ENCODE data around the gene DYNC2H1.
A peak's percentile ranks its signal among the peaks of the same experiment; 100 is the strongest.

The DYNC2H1 gene

GRCh38 chr11:103395612-103396011, 286.4 kb downstream of the DYNC2H1 start:
- TF ChIP-seq CTCF (IDR thresholded peaks at IDR 0.05; ENCODE audit: low read depth, low read length): no peak
- DNase-seq (ENCODE audit: low read depth in 2 of 2): peak; percentile 25 to 79
- H3K4me3 ChIP-seq (replicated peaks in 1 of 2; ENCODE audit: low read depth in 2 of 2, low read length in 2 of 2): no peak overlapping the region

- peak in 1 of 2 donors; percentile 30 for DNase-seq (ENCODE audit: low read depth in 2 of 2)
- no peak for TF ChIP-seq CTCF (IDR thresholded peaks at IDR 0.05; ENCODE audit: low read depth, low read length)
- H3K4me3 ChIP-seq (replicated peaks in 1 of 2; ENCODE audit: low read depth in 2 of 2, low read length in 2 of 2): no peak overlapping the region
Measured at GRCh38 chr11:103396237-103396636, 287.0 kb downstream of the DYNC2H1 start.

DNA sequence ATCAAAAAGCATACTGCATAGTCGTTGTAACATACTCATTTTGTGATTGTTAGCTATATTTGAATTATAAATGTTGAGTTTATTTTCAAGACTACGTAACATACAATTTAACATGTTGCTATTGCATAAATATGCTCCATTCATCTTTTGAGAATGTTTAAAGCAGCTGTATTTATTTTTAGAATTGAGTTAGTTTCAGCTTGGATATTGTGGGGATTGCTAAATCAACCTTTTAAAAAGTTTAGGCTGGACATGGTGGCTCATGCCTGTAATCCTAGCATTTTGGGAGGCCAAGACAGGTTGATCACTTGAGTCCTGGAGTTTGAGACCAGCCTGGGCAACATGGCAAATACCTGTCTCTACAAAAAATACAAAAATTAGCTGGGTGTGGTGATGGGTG, 288.1 kb downstream of the DYNC2H1 start:
- DNase-seq (ENCODE audit: low read depth in 2 of 2): peak in 1 of 2 donors; percentile 41
- H3K4me3 ChIP-seq (replicated peaks in 1 of 2; ENCODE audit: low read depth in 2 of 2, low read length in 2 of 2): no peak overlapping the region
- TF ChIP-seq CTCF (IDR thresholded peaks at IDR 0.05; ENCODE audit: low read depth, low read length): no peak

- no peak overlapping the region for H3K4me3 ChIP-seq (replicated peaks in 1 of 2; ENCODE audit: low read depth in 2 of 2, low read length in 2 of 2)
- no peak for TF ChIP-seq CTCF (IDR thresholded peaks at IDR 0.05; ENCODE audit: low read depth, low read length)
- DNase-seq (ENCODE audit: low read depth in 2 of 2): no peak
Measured at GRCh38 chr11:103398829-103399228, 289.6 kb downstream of the DYNC2H1 start.

- no peak for DNase-seq (ENCODE audit: low read depth in 2 of 2)
- TF ChIP-seq CTCF (IDR thresholded peaks at IDR 0.05; ENCODE audit: low read depth, low read length): no peak
- H3K4me3 ChIP-seq (replicated peaks in 1 of 2; ENCODE audit: low read depth in 2 of 2, low read length in 2 of 2): no peak overlapping the region
Measured at GRCh38 chr11:103406357-103406756, 297.1 kb downstream of the DYNC2H1 start.

DNA sequence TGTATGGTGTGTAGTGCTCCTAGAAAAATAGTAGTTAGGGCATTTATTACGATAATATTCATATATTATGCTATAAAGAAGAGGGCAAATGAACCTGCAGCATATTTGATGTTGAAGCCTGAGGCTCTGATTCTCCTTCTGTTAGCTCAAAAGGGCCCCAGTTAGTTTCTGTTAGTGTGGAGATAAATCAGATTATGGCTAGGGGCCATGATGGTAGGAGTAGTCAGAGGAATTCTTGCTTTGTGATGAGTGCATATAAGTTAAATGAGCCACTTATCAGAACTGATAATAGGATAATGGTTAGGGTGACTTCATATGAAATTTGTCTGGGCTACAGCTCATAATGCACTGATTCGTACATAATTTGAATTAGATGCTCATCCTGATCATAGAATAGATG, 298.4 kb downstream of the DYNC2H1 start:
- TF ChIP-seq CTCF (IDR thresholded peaks at IDR 0.05; ENCODE audit: low read depth, low read length): no peak
- DNase-seq (ENCODE audit: low read depth in 2 of 2): no peak
- no peak overlapping the region for H3K4me3 ChIP-seq (replicated peaks in 1 of 2; ENCODE audit: low read depth in 2 of 2, low read length in 2 of 2)

GRCh38 chr11:103413266-103413888, 304.2 kb downstream of the DYNC2H1 start:
- no peak for DNase-seq (ENCODE audit: low read depth in 2 of 2)
- H3K4me3 ChIP-seq (replicated peaks in 1 of 2; ENCODE audit: low read depth in 2 of 2, low read length in 2 of 2): no peak overlapping the region
- TF ChIP-seq CTCF (IDR thresholded peaks at IDR 0.05; ENCODE audit: low read depth, low read length): no peak
